HepG2 (cell line): ENCODE results near the gene SEMA3B. TPM values are rescaled to one million over a fixed set of nuclear protein-coding genes. Genes with fewer than 3 reads are reported as not detected.
A peak's percentile ranks its signal among the peaks of the same experiment; 100 is the strongest.

Source experiments
- FIP1L1 ChIP-seq: fragments of 200-400 bp; formaldehyde crosslinking; IDR thresholded peaks from 2 replicates; pipeline ENCODE4 v1.6.1; 2018; ENCODE audit warnings: low read depth, mild to moderate bottlenecking, low read length, moderate library complexity, borderline replicate concordance; ENCODE audit not compliant: insufficient read depth
- GABPB1 ChIP-seq: IDR thresholded peaks from 2 replicates; pipeline ENCODE4 v1.6.1; 2016; ENCODE audit warnings: mild to moderate bottlenecking, missing genetic modification reagents, moderate library complexity, missing compliant biosample characterization
- HES4 ChIP-seq: sonication (generic); formaldehyde crosslinking; IDR thresholded peaks from 2 replicates; pipeline ENCODE4 v1.9.0; 2021; ENCODE audit warnings: mild to moderate bottlenecking, missing genetic modification reagents, borderline replicate concordance
- KMT2A ChIP-seq: sonication (generic); formaldehyde crosslinking; IDR thresholded peaks from 2 replicates; pipeline ENCODE4 v1.4.0; 2020; ENCODE audit warnings: missing genetic modification reagents
- MEIS1 ChIP-seq: sonication (generic); formaldehyde crosslinking; IDR thresholded peaks from 2 replicates; pipeline ENCODE4 v1.9.0; 2021; ENCODE audit warnings: mild to moderate bottlenecking, missing genetic modification reagents, moderate library complexity, borderline replicate concordance
- MIXL1 ChIP-seq: IDR thresholded peaks from 2 replicates; pipeline ENCODE4 v1.6.1; 2016
- MTA1 ChIP-seq: sonication (generic); formaldehyde crosslinking; IDR thresholded peaks from 2 replicates; pipeline ENCODE4 v1.4.0; 2020; ENCODE audit warnings: missing genetic modification reagents, mild to moderate bottlenecking, borderline replicate concordance
- MXI1 ChIP-seq: IDR thresholded peaks from 3 replicates; pipeline ENCODE4 v1.6.1; 2012; ENCODE audit warnings: low read depth, low read length, inconsistent platforms, borderline replicate concordance
- POGZ ChIP-seq: sonication (generic); formaldehyde crosslinking; IDR thresholded peaks from 2 replicates; pipeline ENCODE4 v1.4.0; 2020; ENCODE audit warnings: mild to moderate bottlenecking, missing genetic modification reagents
- SKI ChIP-seq: fragments of 450-650 bp; IDR thresholded peaks from one replicate; pipeline ENCODE4 v1.6.1; 2018; ENCODE audit warnings: mild to moderate bottlenecking; ENCODE audit not compliant: partially characterized antibody
- TSC22D2 ChIP-seq: sonication (generic); formaldehyde crosslinking; IDR thresholded peaks from 2 replicates; pipeline ENCODE4 v1.5.1; 2020; ENCODE audit warnings: missing genetic modification reagents, mild to moderate bottlenecking, borderline replicate concordance
- XRCC5 ChIP-seq: fragments of 200-400 bp; formaldehyde crosslinking; optimal IDR thresholded peaks from 2 replicates; pipeline ENCODE3; 2017; ENCODE audit warnings: mild to moderate bottlenecking, low read length
- ZC3H4 ChIP-seq: sonication (generic); formaldehyde crosslinking; IDR thresholded peaks from 2 replicates; pipeline ENCODE4 v1.4.0; 2020; ENCODE audit warnings: missing genetic modification reagents, borderline replicate concordance
- ZNF12 ChIP-seq: sonication (generic); formaldehyde crosslinking; IDR thresholded peaks from 2 replicates; pipeline ENCODE4 v1.5.0; 2020; ENCODE audit warnings: missing genetic modification reagents
- ZNF274 ChIP-seq: sonication (generic); formaldehyde crosslinking; IDR thresholded peaks from 2 replicates; pipeline ENCODE4 v1.5.1; 2020; ENCODE audit warnings: mild to moderate bottlenecking, missing genetic modification reagents
- ZNF331 ChIP-seq: sonication (generic); formaldehyde crosslinking; IDR thresholded peaks from 2 replicates; pipeline ENCODE4 v1.4.0; 2020; ENCODE audit warnings: missing genetic modification reagents
- ZNF574 ChIP-seq: sonication (generic); formaldehyde crosslinking; IDR thresholded peaks from 2 replicates; pipeline ENCODE4 v1.4.0; 2020; ENCODE audit warnings: missing genetic modification reagents
- ZNF792 ChIP-seq: IDR thresholded peaks from 2 replicates; pipeline ENCODE4 v1.6.1; 2016
- ZNF891 ChIP-seq: sonication (generic); formaldehyde crosslinking; IDR thresholded peaks from 2 replicates; pipeline ENCODE4 v1.5.0; 2020; ENCODE audit warnings: mild to moderate bottlenecking, missing genetic modification reagents
- polyA plus RNA-seq, 8 experiments: library from polyadenylated mRNA; depleted of rRNA in 3 of 8; stranded (reverse) in 7 of 8; unstranded in 1 of 8; fragments of >200 nt; fragmentation: Illumina TruSeq in 4 of 8; extraction: Trizol in 4 of 8; gene quantifications; 2 replicates each; pipeline versions ENCODE4 v1.2.1 to v1.2.3, GENCODE V29; 2011 to 2016; ENCODE audit warnings: low read depth in 4 of 8, missing spikeins in 1 of 8, mixed read lengths in 1 of 8; ENCODE audit not compliant: insufficient read depth in 1 of 8
- total RNA-seq, 5 experiments: library from RNA; depleted of rRNA; stranded (reverse); fragments of >200 nt; fragmentation: Illumina TruSeq; extraction: Trizol; gene quantifications; 2 replicates each; pipeline ENCODE4 v1.2.3, GENCODE V29; 2016; ENCODE audit warnings: low read depth in 1 of 5
- TF ChIP-seq, protein P1 (sequence below): sonication (generic); formaldehyde crosslinking; IDR thresholded peaks from 2 replicates; pipeline ENCODE4 v1.4.0; 2020; ENCODE audit warnings: missing genetic modification reagents, borderline replicate concordance
- TF ChIP-seq, protein P2 (sequence below): sonication (generic); formaldehyde crosslinking; IDR thresholded peaks from 2 replicates; pipeline ENCODE4 v1.4.0; 2020; ENCODE audit warnings: missing genetic modification reagents, borderline replicate concordance
- TF ChIP-seq, protein P3 (sequence below): sonication (generic); formaldehyde crosslinking; IDR thresholded peaks from 2 replicates; pipeline ENCODE4 v1.4.0; 2020; ENCODE audit warnings: missing genetic modification reagents

SEMA3B gene
- total and polyA plus RNA-seq, 2 of the 13 experiments (the other 11 are each of a cell fraction or from before 2014, with no cell fraction given): 93.2 to 158 TPM

DNA sequence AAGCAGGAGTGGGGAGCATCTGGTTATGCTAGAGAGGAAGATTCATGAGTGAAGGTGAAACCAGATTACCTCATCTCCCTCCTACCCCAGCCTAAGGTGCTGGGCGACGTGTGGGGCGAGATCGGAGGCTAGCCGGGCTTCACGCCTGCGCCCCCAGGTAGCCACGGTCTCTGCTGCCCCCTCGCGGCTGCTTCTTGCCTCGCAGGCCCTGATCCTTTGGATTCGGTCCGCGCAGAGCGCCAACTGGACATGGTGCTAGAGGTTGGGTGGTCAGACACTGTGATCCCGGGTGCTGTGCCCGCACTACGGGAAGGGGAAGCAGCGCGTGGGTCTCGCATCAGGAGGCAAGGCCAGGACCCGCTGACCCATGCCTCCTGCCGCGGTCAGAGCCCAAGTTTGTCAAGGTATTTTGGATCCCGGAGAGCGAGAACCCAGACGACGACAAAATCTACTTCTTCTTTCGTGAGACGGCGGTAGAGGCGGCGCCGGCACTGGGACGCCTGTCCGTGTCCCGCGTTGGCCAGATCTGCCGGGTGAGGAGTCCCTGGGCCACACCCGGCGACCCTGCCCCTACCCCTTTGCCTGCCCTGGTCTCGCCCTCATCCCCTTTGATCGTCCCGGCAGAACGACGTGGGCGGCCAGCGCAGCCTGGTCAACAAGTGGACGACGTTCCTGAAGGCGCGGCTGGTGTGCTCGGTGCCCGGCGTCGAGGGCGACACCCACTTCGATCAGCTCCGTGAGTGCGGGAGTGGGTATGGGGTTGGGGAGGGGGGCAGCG is 4.2 kb downstream of the SEMA3B start (continued):
- TF ChIP-seq, protein P1, sequence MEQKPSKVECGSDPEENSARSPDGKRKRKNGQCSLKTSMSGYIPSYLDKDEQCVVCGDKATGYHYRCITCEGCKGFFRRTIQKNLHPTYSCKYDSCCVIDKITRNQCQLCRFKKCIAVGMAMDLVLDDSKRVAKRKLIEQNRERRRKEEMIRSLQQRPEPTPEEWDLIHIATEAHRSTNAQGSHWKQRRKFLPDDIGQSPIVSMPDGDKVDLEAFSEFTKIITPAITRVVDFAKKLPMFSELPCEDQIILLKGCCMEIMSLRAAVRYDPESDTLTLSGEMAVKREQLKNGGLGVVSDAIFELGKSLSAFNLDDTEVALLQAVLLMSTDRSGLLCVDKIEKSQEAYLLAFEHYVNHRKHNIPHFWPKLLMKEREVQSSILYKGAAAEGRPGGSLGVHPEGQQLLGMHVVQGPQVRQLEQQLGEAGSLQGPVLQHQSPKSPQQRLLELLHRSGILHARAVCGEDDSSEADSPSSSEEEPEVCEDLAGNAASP (CRISPR knock-in tag): peak; percentile 64; the same call in 1 of the 2 replicates
- TF ChIP-seq FIP1L1 (no peak), ZNF574 (CRISPR knock-in tag) (peak; percentile 96), GABPB1 (CRISPR knock-in tag) (peak; percentile 76), MEIS1 (CRISPR knock-in tag) (no peak), SKI (peak; percentile 13), MTA1 (CRISPR knock-in tag) (peak; percentile 38; the same call in 1 of the 2 replicates), ZNF331 (peak; percentile 83), ZNF792 (peak; percentile 96), MIXL1 (CRISPR knock-in tag) (no peak), ZC3H4 (CRISPR knock-in tag) (no peak), TSC22D2 (CRISPR knock-in tag) (peak; percentile 83; the same call in 1 of the 2 replicates), KMT2A (CRISPR knock-in tag) (no peak), ZNF12 (no peak), XRCC5 (peak; percentile 37), ZNF274 (CRISPR knock-in tag) (no peak), HES4 (no peak), MXI1 (peak; percentile 72; the same call in 1 of the 3 replicates), ZNF891 (CRISPR knock-in tag) (peak; percentile 43; the same call in 1 of the 2 replicates), POGZ (CRISPR knock-in tag) (peak; percentile 81)
- TF ChIP-seq, protein P2, sequence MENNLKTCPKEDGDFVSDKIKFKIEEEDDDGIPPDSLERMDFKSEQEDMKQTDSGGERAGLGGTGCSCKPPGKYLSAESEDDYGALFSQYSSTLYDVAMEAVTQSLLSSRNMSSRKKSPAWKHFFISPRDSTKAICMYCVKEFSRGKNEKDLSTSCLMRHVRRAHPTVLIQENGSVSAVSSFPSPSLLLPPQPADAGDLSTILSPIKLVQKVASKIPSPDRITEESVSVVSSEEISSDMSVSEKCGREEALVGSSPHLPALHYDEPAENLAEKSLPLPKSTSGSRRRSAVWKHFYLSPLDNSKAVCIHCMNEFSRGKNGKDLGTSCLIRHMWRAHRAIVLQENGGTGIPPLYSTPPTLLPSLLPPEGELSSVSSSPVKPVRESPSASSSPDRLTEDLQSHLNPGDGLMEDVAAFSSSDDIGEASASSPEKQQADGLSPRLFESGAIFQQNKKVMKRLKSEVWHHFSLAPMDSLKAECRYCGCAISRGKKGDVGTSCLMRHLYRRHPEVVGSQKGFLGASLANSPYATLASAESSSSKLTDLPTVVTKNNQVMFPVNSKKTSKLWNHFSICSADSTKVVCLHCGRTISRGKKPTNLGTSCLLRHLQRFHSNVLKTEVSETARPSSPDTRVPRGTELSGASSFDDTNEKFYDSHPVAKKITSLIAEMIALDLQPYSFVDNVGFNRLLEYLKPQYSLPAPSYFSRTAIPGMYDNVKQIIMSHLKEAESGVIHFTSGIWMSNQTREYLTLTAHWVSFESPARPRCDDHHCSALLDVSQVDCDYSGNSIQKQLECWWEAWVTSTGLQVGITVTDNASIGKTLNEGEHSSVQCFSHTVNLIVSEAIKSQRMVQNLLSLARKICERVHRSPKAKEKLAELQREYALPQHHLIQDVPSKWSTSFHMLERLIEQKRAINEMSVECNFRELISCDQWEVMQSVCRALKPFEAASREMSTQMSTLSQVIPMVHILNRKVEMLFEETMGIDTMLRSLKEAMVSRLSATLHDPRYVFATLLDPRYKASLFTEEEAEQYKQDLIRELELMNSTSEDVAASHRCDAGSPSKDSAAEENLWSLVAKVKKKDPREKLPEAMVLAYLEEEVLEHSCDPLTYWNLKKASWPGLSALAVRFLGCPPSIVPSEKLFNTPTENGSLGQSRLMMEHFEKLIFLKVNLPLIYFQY (CRISPR knock-in tag): 0 out of 2 replicates have a peak, but pooled peaks have one; percentile 47
- TF ChIP-seq, protein P3, sequence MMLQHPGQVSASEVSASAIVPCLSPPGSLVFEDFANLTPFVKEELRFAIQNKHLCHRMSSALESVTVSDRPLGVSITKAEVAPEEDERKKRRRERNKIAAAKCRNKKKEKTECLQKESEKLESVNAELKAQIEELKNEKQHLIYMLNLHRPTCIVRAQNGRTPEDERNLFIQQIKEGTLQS (CRISPR knock-in tag): peak; percentile 56; the same call in 1 of the 2 replicates
